ENCODE data around the gene GBA2. TPM values are rescaled to one million over a fixed set of nuclear protein-coding genes. Genes with fewer than 3 reads are reported as not detected.

The GBA2 gene
- total and polyA plus RNA-seq, 5 donors from 2014 or later, result 18.7 to 47.9 (median 23.0) TPM

GRCh38 chr9:35705372-35705771 lies 43.7 kb downstream of the GBA2 start:
- no peaks in the 10 kb centered on the region for H3K27me3 Mint-ChIP-seq
- H3K36me3 ChIP-seq (ENCODE audit: control insufficient read depth, insufficient read depth, low read length), result peaks cover 90% of the 10 kb centered on the region
- H3K27ac Mint-ChIP-seq, result peak overlapping the region in 1 of 3 donors; percentile 38
- H3K36me3 Mint-ChIP-seq, result peaks cover 56% of the 10 kb centered on the region
- no peaks in the 10 kb centered on the region for H3K9me3 Mint-ChIP-seq
- no peaks in the 10 kb centered on the region for H3K4me1 ChIP-seq (ENCODE audit: control insufficient read depth, insufficient read depth, low read length, poor library complexity, severe bottlenecking)
- ATAC-seq (ENCODE audit: low read depth in 2 of 2) (no peak), DNase-seq (no peak)
- H3K4me1 Mint-ChIP-seq, result no peaks in the 10 kb centered on the region
- no peak overlapping the region for H3K4me3 Mint-ChIP-seq
- no peaks in the 10 kb centered on the region for H3K27me3 ChIP-seq (ENCODE audit: control insufficient read depth, insufficient read depth, low read length)
- no peak overlapping the region for H3K27ac ChIP-seq (ENCODE audit: insufficient read depth, low read length, poor library complexity, severe bottlenecking)
- H3K4me3 ChIP-seq (ENCODE audit: low read depth, low read length), result no peak overlapping the region
- H3K9me3 ChIP-seq (ENCODE audit: control insufficient read depth in 2 of 2, low read length in 2 of 2), result no peaks in the 10 kb centered on the region

DNA sequence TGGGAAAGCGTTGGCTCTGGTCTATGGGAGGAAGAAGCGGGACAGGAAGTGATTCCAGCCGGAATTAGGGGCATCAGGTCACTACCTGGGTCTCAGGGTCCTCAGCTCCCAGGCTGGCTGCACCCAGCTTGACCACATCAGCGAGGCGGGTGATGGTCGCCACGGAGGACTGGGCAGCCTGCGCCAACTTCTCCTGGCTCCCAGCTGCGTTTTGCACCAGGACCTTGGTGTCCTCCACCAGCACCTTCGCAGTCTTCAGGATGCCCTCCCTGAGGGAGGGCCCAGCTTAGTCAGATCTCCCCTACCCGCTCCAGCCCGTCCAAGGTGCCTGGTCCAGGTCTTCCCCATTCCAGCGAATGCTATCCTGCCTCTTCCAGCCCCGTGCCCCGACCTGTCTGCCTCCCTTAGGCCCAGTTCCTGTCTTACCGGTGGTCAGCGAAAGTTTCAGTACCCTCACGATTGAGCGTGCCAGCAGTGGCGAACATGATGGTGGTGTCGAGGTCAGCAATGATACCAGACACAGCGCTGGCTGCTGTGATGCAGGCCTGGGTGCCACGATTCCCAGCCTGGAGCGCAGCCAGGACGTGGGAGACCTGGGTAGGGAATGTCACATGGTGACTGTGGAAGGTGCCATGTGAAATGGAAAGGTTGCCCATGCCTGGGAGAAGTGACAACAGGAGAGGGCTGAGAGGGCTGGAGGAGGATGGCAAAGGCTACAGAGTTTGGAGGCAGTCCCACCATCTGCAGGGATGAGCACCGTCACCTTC lies 44.9 kb downstream of the GBA2 start:
- DNase-seq (no peak), ATAC-seq (ENCODE audit: low read depth in 2 of 2) (no peak)
- H3K9me3 Mint-ChIP-seq, result no peaks in the 10 kb centered on the region
- Histone ChIP-seq H3K9me3 (ENCODE audit: control insufficient read depth in 2 of 2, low read length in 2 of 2) (no peaks in the 10 kb centered on the region), H3K36me3 (ENCODE audit: control insufficient read depth, insufficient read depth, low read length) (peaks cover 95% of the 10 kb centered on the region), H3K27me3 (ENCODE audit: control insufficient read depth, insufficient read depth, low read length) (no peaks in the 10 kb centered on the region), H3K4me1 (ENCODE audit: control insufficient read depth, insufficient read depth, low read length, poor library complexity, severe bottlenecking) (no peaks in the 10 kb centered on the region), H3K27ac (ENCODE audit: insufficient read depth, low read length, poor library complexity, severe bottlenecking) (no peak overlapping the region), H3K4me3 (ENCODE audit: low read depth, low read length) (no peak overlapping the region)
- no peaks in the 10 kb centered on the region for H3K4me1 Mint-ChIP-seq
- H3K36me3 Mint-ChIP-seq, result peaks cover 49% of the 10 kb centered on the region
- H3K27me3 Mint-ChIP-seq, result no peaks in the 10 kb centered on the region
- no peak overlapping the region for H3K4me3 Mint-ChIP-seq
- H3K27ac Mint-ChIP-seq, result no peak overlapping the region

DNA sequence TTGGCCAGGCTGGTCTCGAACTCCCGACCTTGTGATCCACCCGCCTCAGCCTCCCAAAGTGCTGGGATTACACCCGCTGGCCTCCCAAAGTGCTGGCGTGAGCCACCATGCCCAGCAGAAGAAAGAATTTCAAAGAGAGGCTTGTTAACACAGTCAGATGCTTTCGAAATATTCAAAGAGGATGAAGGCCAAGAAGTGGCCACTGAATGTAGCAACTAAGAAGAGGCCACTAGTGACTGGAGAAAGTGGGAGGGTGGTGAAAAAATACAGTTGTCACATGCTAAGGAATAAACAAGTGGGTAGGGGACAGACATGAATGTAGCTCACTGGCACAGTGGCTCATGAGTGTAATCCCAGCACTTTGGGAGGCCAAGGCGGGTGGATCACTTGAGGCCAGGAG lies 46.3 kb downstream of the GBA2 start:
- Mint-ChIP-seq H3K4me3 (no peak overlapping the region), H3K9me3 (no peaks in the 10 kb centered on the region), H3K4me1 (peaks cover 0 to 2% (median 0%) of the 10 kb centered on the region in 4 donors), H3K27me3 (no peaks in the 10 kb centered on the region), H3K36me3 (peaks cover 47% of the 10 kb centered on the region), H3K27ac (no peak overlapping the region)
- no peak for DNase-seq
- Histone ChIP-seq H3K36me3 (ENCODE audit: control insufficient read depth, insufficient read depth, low read length) (peaks cover 96% of the 10 kb centered on the region), H3K4me3 (ENCODE audit: low read depth, low read length) (no peak overlapping the region), H3K27me3 (ENCODE audit: control insufficient read depth, insufficient read depth, low read length) (no peaks in the 10 kb centered on the region), H3K9me3 (ENCODE audit: control insufficient read depth in 2 of 2, low read length in 2 of 2) (no peaks in the 10 kb centered on the region), H3K27ac (ENCODE audit: insufficient read depth, low read length, poor library complexity, severe bottlenecking) (no peak overlapping the region), H3K4me1 (ENCODE audit: control insufficient read depth, insufficient read depth, low read length, poor library complexity, severe bottlenecking) (no peaks in the 10 kb centered on the region)
- ATAC-seq (ENCODE audit: low read depth in 2 of 2), result no peak

DNA sequence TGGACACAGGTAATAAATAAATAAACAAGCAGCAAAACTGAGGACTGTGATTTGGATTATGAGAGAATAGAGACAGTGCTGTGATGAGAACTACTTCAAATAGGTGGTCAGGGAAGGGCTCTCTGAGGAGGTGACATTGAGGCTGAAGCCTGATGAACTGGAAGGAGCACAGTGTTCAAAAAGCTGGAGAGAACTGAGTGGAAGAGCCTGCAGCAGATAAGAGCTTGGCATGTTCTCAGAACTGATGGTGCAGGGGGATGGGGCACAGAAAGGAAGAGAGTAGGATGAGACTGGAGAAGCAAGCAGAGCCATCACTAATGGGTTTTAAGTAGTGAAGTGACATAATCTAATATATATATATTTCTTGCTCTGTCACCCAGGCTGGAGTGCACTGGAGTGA lies 48.1 kb downstream of the GBA2 start:
- H3K4me3 ChIP-seq (ENCODE audit: low read depth, low read length), result no peak overlapping the region
- H3K27ac Mint-ChIP-seq, result no peak overlapping the region
- H3K9me3 Mint-ChIP-seq, result no peaks in the 10 kb centered on the region
- no peaks in the 10 kb centered on the region for H3K9me3 ChIP-seq (ENCODE audit: control insufficient read depth in 2 of 2, low read length in 2 of 2)
- peaks cover 5% of the 10 kb centered on the region for H3K4me1 ChIP-seq (ENCODE audit: control insufficient read depth, insufficient read depth, low read length, poor library complexity, severe bottlenecking)
- DNase-seq, result no peak
- H3K27ac ChIP-seq (ENCODE audit: insufficient read depth, low read length, poor library complexity, severe bottlenecking), result no peak overlapping the region
- H3K36me3 Mint-ChIP-seq, result peaks cover 42% of the 10 kb centered on the region
- peaks cover 88% of the 10 kb centered on the region for H3K36me3 ChIP-seq (ENCODE audit: control insufficient read depth, insufficient read depth, low read length)
- peaks cover 0 to 9% (median 7%) of the 10 kb centered on the region in 4 donors for H3K4me1 Mint-ChIP-seq
- no peak for ATAC-seq (ENCODE audit: low read depth in 2 of 2)
- no peaks in the 10 kb centered on the region for H3K27me3 ChIP-seq (ENCODE audit: control insufficient read depth, insufficient read depth, low read length)
- H3K4me3 Mint-ChIP-seq, result no peak overlapping the region
- H3K27me3 Mint-ChIP-seq, result no peaks in the 10 kb centered on the region

DNA sequence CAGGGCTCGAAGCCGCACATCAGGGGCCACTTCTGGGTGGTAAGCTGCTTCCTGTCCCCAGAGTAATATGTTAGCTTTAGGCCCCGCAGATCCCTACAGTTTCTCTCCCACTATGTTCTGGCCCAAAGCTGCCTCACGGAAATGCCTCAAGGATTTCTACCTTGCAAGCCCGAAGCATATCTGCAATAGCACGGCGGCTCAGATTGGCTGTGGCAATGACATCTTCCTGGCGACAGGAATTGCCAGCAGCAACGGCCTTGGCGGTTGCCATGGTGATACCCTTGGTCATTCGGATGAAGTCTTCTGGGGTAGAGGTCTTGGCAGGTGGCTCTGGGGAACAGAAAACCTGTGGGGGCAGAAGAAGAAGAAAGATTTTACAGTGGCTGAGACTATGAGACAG lies 49.0 kb downstream of the GBA2 start:
- Mint-ChIP-seq H3K36me3 (peaks cover 35% of the 10 kb centered on the region), H3K4me1 (peaks cover 0 to 9% (median 7%) of the 10 kb centered on the region in 4 donors), H3K9me3 (no peaks in the 10 kb centered on the region), H3K27ac (no peak overlapping the region), H3K27me3 (no peaks in the 10 kb centered on the region), H3K4me3 (no peak overlapping the region)
- peaks cover 5% of the 10 kb centered on the region for H3K4me1 ChIP-seq (ENCODE audit: control insufficient read depth, insufficient read depth, low read length, poor library complexity, severe bottlenecking)
- no peak overlapping the region for H3K27ac ChIP-seq (ENCODE audit: insufficient read depth, low read length, poor library complexity, severe bottlenecking)
- no peak overlapping the region for H3K4me3 ChIP-seq (ENCODE audit: low read depth, low read length)
- H3K36me3 ChIP-seq (ENCODE audit: control insufficient read depth, insufficient read depth, low read length), result peaks cover 79% of the 10 kb centered on the region
- ATAC-seq (ENCODE audit: low read depth in 2 of 2) (no peak), DNase-seq (no peak)
- H3K9me3 ChIP-seq (ENCODE audit: control insufficient read depth in 2 of 2, low read length in 2 of 2), result no peaks in the 10 kb centered on the region
- H3K27me3 ChIP-seq (ENCODE audit: control insufficient read depth, insufficient read depth, low read length), result no peaks in the 10 kb centered on the region

DNA sequence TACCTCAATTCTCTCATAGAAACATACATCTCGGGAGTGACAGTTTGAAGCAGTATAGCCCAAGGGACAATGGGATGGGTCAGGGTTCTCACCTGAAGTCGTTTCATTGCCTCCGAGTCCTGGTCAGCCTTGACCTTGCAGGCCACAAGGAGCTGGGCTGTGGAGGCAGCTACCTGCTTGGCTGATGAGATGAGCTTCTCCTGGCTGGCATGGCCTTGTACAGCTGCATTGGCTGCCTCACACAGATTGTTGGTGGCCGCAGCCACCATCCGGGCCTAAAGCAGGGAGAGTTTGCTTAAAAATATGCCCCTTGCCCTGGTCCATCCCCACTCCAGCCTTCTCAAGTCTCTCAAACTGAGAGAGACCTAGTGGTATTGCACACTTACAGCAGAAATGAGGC lies 50.8 kb downstream of the GBA2 start:
- no peak overlapping the region for H3K27ac ChIP-seq (ENCODE audit: insufficient read depth, low read length, poor library complexity, severe bottlenecking)
- H3K27ac Mint-ChIP-seq, result no peak overlapping the region
- H3K4me3 Mint-ChIP-seq, result peak overlapping the region in 1 of 4 donors; percentile 47
- H3K36me3 ChIP-seq (ENCODE audit: control insufficient read depth, insufficient read depth, low read length), result peaks cover 61% of the 10 kb centered on the region
- no peaks in the 10 kb centered on the region for H3K9me3 ChIP-seq (ENCODE audit: control insufficient read depth in 2 of 2, low read length in 2 of 2)
- H3K27me3 ChIP-seq (ENCODE audit: control insufficient read depth, insufficient read depth, low read length), result no peaks in the 10 kb centered on the region
- DNase-seq (no peak), ATAC-seq (ENCODE audit: low read depth in 2 of 2) (no peak)
- H3K4me3 ChIP-seq (ENCODE audit: low read depth, low read length), result no peak overlapping the region
- peaks cover 5% of the 10 kb centered on the region for H3K4me1 ChIP-seq (ENCODE audit: control insufficient read depth, insufficient read depth, low read length, poor library complexity, severe bottlenecking)
- H3K27me3 Mint-ChIP-seq, result no peaks in the 10 kb centered on the region
- H3K9me3 Mint-ChIP-seq, result no peaks in the 10 kb centered on the region
- H3K36me3 Mint-ChIP-seq, result peaks cover 21% of the 10 kb centered on the region
- peaks cover 0 to 9% (median 7%) of the 10 kb centered on the region in 4 donors for H3K4me1 Mint-ChIP-seq

GRCh38 chr9:35697486-35697885 lies 51.5 kb downstream of the GBA2 start:
- Mint-ChIP-seq H3K4me1 (peaks cover 0 to 9% (median 7%) of the 10 kb centered on the region in 4 donors), H3K27ac (no peak overlapping the region)
- H3K4me1 ChIP-seq (ENCODE audit: control insufficient read depth, insufficient read depth, low read length, poor library complexity, severe bottlenecking), result peaks cover 5% of the 10 kb centered on the region

More at GRCh38 chr9:35697486-35697885, 51.5 kb downstream of the GBA2 start:
- DNase-seq (no peak), ATAC-seq (ENCODE audit: low read depth in 2 of 2) (no peak)
- no peak overlapping the region for H3K27ac ChIP-seq (ENCODE audit: insufficient read depth, low read length, poor library complexity, severe bottlenecking)
- H3K4me3 ChIP-seq (ENCODE audit: low read depth, low read length), result no peak overlapping the region
- Mint-ChIP-seq H3K36me3 (peaks cover 18% of the 10 kb centered on the region), H3K4me3 (peak overlapping the region in 1 of 4 donors; percentile 47), H3K27me3 (no peaks in the 10 kb centered on the region), H3K9me3 (no peaks in the 10 kb centered on the region)
- no peaks in the 10 kb centered on the region for H3K9me3 ChIP-seq (ENCODE audit: control insufficient read depth in 2 of 2, low read length in 2 of 2)
- peaks cover 54% of the 10 kb centered on the region for H3K36me3 ChIP-seq (ENCODE audit: control insufficient read depth, insufficient read depth, low read length)
- H3K27me3 ChIP-seq (ENCODE audit: control insufficient read depth, insufficient read depth, low read length), result no peaks in the 10 kb centered on the region

Measured in CD4-positive, CD25-positive, alpha-beta regulatory T cell (primary cell).